Measurements from ENCODE around the gene MAML2. TPM values are rescaled to one million over a fixed set of nuclear protein-coding genes. Genes with fewer than 3 reads are reported as not detected.
A peak's percentile ranks its signal among the peaks of the same experiment; 100 is the strongest.

MAML2 gene
- total and polyA plus RNA-seq, 9 of the 15 experiments (the other 6 are each of a cell fraction or from before 2014, with no cell fraction given): 0.79 to 6.8 (median 4.8) TPM

GRCh38 chr11:96316869-96317268 lies 26.1 kb downstream of the MAML2 start:
- peaks cover 51% of the 10 kb centered on the region for H3K79me2 ChIP-seq (ENCODE audit: control insufficient read depth, insufficient read depth, low read length)
- H2AFZ ChIP-seq (ENCODE audit: low read depth, low read length): peak overlapping the region; percentile 30; the same call in 1 of the 2 replicates
- BruUV-seq (replicated peaks): no TSS peak
- WGBS (ENCODE audit: insufficient coverage, low coverage, missing lambda C conversion rate): 57% methylated on average over 3 of the region's 3 CpGs
- POLR2A ChIA-PET: interaction anchor here (0.9 to 1.8 kb wide), 3 partner anchors 10 to 144 kb away, joined by 3 to 6 read pairs (median 5); no protein-coding TSS in a partner anchor
- no peak for TF ChIP-seq NEUROD1 (IDR thresholded peaks at IDR 0.05; ENCODE audit: borderline replicate concordance, low read depth, low read length, partially characterized antibody)
- no peak for TF ChIP-seq BCLAF1 (IDR thresholded peaks at IDR 0.05; ENCODE audit: borderline replicate concordance in 1 of 2, control insufficient read depth in 1 of 2, low read depth in 2 of 2, low read length in 1 of 2)
- TF ChIP-seq WHSC1 (IDR thresholded peaks at IDR 0.05; ENCODE audit: low read length): peak; percentile 67
- TF ChIP-seq MLLT1 (IDR thresholded peaks at IDR 0.05): no peak
- no peak for TF ChIP-seq CEBPG (CRISPR knock-in tag; IDR thresholded peaks at IDR 0.05)
- TF ChIP-seq CEBPG (tag; conservative IDR thresholded peaks at IDR 0.05 in 1 of 2, IDR thresholded peaks at IDR 0.05 in 1 of 2): no peak
- H3K9me3 ChIP-seq (replicated peaks; ENCODE audit: control insufficient read depth, insufficient read depth, low read depth, low read length): no peaks in the 10 kb centered on the region
- no peaks in the 10 kb centered on the region for H3K27me3 ChIP-seq (ENCODE audit: control insufficient read depth in 2 of 2, insufficient read depth in 2 of 2, low read length in 2 of 2)
- FAIRE-seq: no peak
- CTCF ChIA-PET (ENCODE audit: low intra/inter-chr PET ratio): no interaction called here
- ATAC-seq: no peak
- no peak overlapping the region for H3K27ac ChIP-seq (ENCODE audit: extremely low read depth, low read depth, low read length)
- H3K4me2 ChIP-seq (ENCODE audit: insufficient read depth, low read length): no peak overlapping the region
- peaks cover 6 to 65% of the 10 kb centered on the region in 2 experiments; a peak in 4 of 5 replicates for H3K4me1 ChIP-seq (replicated peaks in 1 of 2; ENCODE audit: control insufficient read depth in 2 of 2, insufficient read depth in 2 of 2, low read length in 2 of 2)
- in situ Hi-C loops (cut with MboI) (no loop called here), intact Hi-C loops (cut with micrococcal nuclease) (no loop called here)
- no peaks in the 10 kb centered on the region for H3K9me1 ChIP-seq (ENCODE audit: control insufficient read depth, insufficient read depth, low read length)
- no peak for DNase-seq (ENCODE audit: extremely low read depth in 1 of 4, low spot score in 3 of 4)
- H3K9ac ChIP-seq (ENCODE audit: insufficient read depth in 1 of 2, low read depth in 2 of 2, low read length in 2 of 2): no peak overlapping the region
- 0 out of 3 replicates have a peak, but pooled peaks cover 3% of the 10 kb centered on the region for H3K36me3 ChIP-seq (ENCODE audit: control insufficient read depth, insufficient read depth, low read length)
- H4K20me1 ChIP-seq (replicated peaks; ENCODE audit: control insufficient read depth, insufficient read depth, low read length): no peaks in the 10 kb centered on the region
- no peak overlapping the region for H3K4me3 ChIP-seq

Data from K562 (cell line).